Measurements from ENCODE around the gene IPO11.

The IPO11 gene

DNA sequence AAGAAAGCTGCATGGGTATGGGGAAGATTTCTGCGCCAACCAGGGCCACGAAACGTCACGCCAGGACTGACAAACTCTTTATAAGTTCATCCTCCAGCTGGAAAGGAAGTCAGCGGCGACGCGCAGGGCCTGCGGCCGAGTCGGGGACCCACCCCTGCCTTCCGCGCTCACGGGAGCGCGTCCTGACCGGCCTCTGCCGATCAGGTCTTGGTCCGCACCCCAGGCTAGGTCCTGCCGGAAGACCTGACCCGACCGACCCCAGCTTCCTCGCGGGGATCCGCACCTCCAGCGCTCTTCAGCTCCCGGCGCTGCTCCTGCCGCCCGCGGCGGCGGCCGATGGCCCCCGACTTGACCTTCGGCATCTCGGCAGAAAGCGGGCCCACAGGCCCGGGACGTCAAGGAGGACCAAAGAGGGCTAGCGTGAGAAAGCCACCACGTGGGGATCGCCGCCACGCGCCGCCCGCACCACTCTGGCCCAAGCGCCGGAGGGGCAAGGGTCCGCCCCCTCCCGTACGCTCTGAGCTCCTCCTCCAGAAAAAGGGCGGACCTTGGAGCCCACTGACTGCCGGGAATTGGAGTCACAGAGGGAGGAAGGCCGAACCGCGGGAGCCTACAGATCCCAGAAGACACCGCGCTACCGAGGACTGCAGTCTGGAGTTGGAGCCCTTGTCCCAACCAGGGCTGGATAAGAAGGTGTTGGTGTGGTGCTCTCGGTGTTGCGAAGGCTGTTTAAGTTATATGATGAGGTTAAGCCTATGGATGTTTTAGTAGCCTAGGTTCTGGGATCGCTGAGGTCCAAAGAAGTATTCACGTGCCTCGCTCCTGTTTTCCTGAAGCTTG is 8.9 kb upstream of the IPO11 start, which contains the start of gene DIMT1:
Gene DIMT1, minus strand, starts transcription at position 495 of the 840 bp plus-strand sequence. Its CDS starts 133 bp downstream, at position 362.
- Mint-ChIP-seq H3K4me1 (peaks cover 19% of the 10 kb centered on the region), H3K27ac (peak within 1 kb of the TSS; percentile 100), H3K36me3 (ENCODE audit: low read depth) (peaks cover 19% of the 10 kb centered on the region), H3K27me3 (ENCODE audit: low read depth) (no peaks in the 10 kb centered on the region), H3K4me3 (peak within 1 kb of the TSS; percentile 96 to 98 (median 97)), H3K9me3 (no peaks in the 10 kb centered on the region)
- TF ChIP-seq, protein P1, sequence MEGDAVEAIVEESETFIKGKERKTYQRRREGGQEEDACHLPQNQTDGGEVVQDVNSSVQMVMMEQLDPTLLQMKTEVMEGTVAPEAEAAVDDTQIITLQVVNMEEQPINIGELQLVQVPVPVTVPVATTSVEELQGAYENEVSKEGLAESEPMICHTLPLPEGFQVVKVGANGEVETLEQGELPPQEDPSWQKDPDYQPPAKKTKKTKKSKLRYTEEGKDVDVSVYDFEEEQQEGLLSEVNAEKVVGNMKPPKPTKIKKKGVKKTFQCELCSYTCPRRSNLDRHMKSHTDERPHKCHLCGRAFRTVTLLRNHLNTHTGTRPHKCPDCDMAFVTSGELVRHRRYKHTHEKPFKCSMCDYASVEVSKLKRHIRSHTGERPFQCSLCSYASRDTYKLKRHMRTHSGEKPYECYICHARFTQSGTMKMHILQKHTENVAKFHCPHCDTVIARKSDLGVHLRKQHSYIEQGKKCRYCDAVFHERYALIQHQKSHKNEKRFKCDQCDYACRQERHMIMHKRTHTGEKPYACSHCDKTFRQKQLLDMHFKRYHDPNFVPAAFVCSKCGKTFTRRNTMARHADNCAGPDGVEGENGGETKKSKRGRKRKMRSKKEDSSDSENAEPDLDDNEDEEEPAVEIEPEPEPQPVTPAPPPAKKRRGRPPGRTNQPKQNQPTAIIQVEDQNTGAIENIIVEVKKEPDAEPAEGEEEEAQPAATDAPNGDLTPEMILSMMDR (IDR thresholded peaks at IDR 0.05; ENCODE audit: unreplicated experiment in 3 of 3) = no peak

DNA sequence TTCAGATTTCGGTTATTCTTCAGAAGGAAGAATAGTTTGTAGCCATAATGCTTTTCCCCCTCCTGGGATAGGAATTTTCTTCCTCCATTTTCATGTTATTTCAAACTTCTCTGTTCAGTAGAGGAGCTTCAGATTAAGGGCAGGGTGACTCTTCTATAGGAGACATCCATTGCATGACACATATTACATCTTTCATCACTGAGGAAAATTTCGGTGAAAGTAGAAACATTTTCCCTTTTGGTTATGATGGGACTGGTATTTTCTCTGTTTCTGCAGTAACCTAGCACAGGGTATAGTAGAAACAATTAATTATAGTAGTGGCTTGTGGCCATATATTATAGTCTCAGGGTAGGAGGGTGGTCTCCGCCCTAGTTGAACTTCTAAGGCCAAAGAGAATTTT is 1.1 kb downstream of the IPO11 start:
- peak overlapping the region; percentile 86 to 92 (median 88) for H3K4me3 Mint-ChIP-seq
- peaks cover 17% of the 10 kb centered on the region for H3K4me1 Mint-ChIP-seq
- no peaks in the 10 kb centered on the region for H3K27me3 Mint-ChIP-seq (ENCODE audit: low read depth)
- H3K9me3 Mint-ChIP-seq = no peaks in the 10 kb centered on the region
- H3K27ac Mint-ChIP-seq = peak overlapping the region in 2 of 3 experiments; percentile 38 to 78
- no peaks in the 10 kb centered on the region for H3K36me3 Mint-ChIP-seq (ENCODE audit: low read depth)
- TF ChIP-seq, protein P1 (IDR thresholded peaks at IDR 0.05; ENCODE audit: unreplicated experiment in 3 of 3) = no peak

DNA sequence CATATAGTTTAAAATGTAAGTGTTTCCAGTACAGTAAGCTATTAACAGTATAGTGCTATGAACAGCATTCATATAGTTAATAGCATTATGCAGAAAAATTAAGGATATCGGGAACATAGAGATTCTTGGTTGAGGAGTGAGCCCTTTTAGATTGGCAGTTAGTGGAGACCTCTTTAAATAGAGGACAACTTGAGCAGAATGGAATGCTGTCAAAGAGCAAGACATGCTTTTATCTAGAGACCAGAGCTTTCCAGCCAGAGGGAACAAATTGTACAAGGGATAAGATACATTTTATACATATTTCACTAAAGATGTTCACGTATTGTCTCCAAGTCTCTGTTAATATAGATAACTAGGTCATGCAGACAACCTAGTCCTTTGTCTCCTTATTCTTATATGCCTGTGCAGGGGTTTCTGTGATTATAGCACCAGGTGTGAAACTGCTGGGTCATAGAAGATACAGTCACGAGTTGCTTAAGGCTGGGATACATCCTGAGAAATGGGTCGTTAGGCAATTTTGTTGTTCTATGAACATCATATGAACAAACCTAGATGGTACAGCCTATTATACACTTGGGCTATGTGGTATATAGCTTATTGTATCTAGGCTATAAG is 6.0 kb downstream of the IPO11 start:
- no peak overlapping the region for H3K27ac Mint-ChIP-seq

DNA sequence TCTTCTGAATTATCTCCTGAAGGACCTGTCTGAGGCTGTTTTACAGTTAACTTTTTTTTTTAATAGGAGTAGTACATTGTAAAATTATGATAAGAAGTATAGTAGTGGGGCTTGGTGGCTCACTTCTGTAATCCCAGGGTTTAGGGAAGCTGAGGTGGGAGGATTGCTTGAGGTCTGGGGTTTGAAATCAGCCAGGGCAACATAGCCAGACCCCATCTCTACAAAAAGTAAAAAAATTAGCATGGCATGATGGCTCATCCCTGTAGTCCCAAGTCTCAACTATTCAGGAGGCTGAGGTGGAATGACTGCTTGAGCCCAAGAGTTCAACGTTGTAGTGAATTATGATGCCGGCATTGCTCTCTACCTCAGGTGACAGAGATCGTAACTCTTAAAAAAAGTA is 7.0 kb downstream of the IPO11 start:
- Mint-ChIP-seq H3K36me3 (ENCODE audit: low read depth) (no peaks in the 10 kb centered on the region), H3K27me3 (ENCODE audit: low read depth) (no peaks in the 10 kb centered on the region), H3K9me3 (no peaks in the 10 kb centered on the region), H3K4me1 (no peaks in the 10 kb centered on the region), H3K4me3 (no peak overlapping the region), H3K27ac (no peak overlapping the region)
- TF ChIP-seq, protein P1 (IDR thresholded peaks at IDR 0.05; ENCODE audit: unreplicated experiment in 3 of 3) = no peak

More for the DNA sequence above, 6.0 kb downstream of the IPO11 start:
- Mint-ChIP-seq H3K27me3 (ENCODE audit: low read depth) (no peaks in the 10 kb centered on the region), H3K4me3 (no peak overlapping the region), H3K36me3 (ENCODE audit: low read depth) (no peaks in the 10 kb centered on the region), H3K9me3 (no peaks in the 10 kb centered on the region), H3K4me1 (peaks cover 8% of the 10 kb centered on the region)
- TF ChIP-seq, protein P1 (IDR thresholded peaks at IDR 0.05; ENCODE audit: unreplicated experiment in 3 of 3) = no peak

DNA sequence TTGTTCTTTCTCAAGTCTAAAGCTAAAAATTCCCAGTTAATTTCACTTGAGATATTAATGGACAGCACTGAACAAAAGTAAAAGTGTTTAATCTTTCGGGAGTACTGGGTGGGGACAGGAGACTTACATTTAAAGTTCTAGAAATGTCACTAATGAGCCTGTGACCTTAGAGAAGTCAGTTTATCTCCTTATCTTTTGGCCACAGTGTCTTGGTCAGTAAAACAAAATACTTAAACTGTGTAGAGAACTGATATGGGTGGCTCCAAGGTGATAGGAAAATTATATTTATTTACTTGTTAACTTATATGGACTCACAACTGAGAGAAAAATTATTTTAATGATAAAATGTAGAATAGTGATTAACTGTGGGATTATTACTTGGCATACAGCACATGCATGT is 8.9 kb downstream of the IPO11 start:
- Mint-ChIP-seq H3K27ac (no peak overlapping the region), H3K9me3 (no peaks in the 10 kb centered on the region), H3K4me3 (no peak overlapping the region), H3K4me1 (no peaks in the 10 kb centered on the region), H3K27me3 (ENCODE audit: low read depth) (no peaks in the 10 kb centered on the region), H3K36me3 (ENCODE audit: low read depth) (no peaks in the 10 kb centered on the region)
- TF ChIP-seq, protein P1 (IDR thresholded peaks at IDR 0.05; ENCODE audit: unreplicated experiment in 3 of 3) = no peak

Measured in nephron (organoid).